ENCODE results near the gene SLC29A1. TPM values are rescaled to one million over a fixed set of nuclear protein-coding genes. Genes with fewer than 3 reads are reported as not detected.

SLC29A1 gene
- total and polyA plus RNA-seq, 2 donors (not counting 1 experiment from before 2014, with no cell fraction given): 6.0 to 7.3 TPM

- H3K9me3 Mint-ChIP-seq (ENCODE audit: insufficient read depth): no peaks in the 10 kb centered on the region
- Histone ChIP-seq H3K9me3 (ENCODE audit: control extremely low read depth in 1 of 3, control insufficient read depth in 2 of 3, insufficient read depth in 1 of 3, low read length in 2 of 3) (no peaks in the 10 kb centered on the region), H3K36me3 (replicated peaks in 1 of 2; ENCODE audit: control extremely low read depth in 1 of 2, control insufficient read depth in 1 of 2, extremely low read depth in 1 of 2, insufficient read depth in 2 of 2, low read length in 1 of 2) (no peaks in the 10 kb centered on the region), H3K27me3 (replicated peaks in 1 of 4; ENCODE audit: control extremely low read depth in 1 of 4, control insufficient read depth in 3 of 4, insufficient read depth in 4 of 4, low read length in 3 of 4) (peaks cover 0 to 2% (median 0%) of the 10 kb centered on the region in 4 experiments), H3K9ac (ENCODE audit: low read length) (no peak overlapping the region), H2AFZ (ENCODE audit: insufficient read depth, low read depth, low read length, poor library complexity, severe bottlenecking) (no peak overlapping the region), H3K4me3 (ENCODE audit: control extremely low read depth in 1 of 5, extremely low read depth in 1 of 5, insufficient read depth in 1 of 5, low read depth in 2 of 5, low read length in 4 of 5) (no peak overlapping the region), H3K4me1 (ENCODE audit: control insufficient read depth in 2 of 2, insufficient read depth in 2 of 2, low read length in 2 of 2) (peaks cover 12 to 21% of the 10 kb centered on the region in 2 donors), H3K27ac (ENCODE audit: low read length in 2 of 2) (no peak overlapping the region), H4K20me1 (ENCODE audit: control insufficient read depth, insufficient read depth, low read length, poor library complexity, severe bottlenecking) (no peaks in the 10 kb centered on the region), H3K79me2 (ENCODE audit: control insufficient read depth, insufficient read depth, low read length) (peaks cover 5% of the 10 kb centered on the region), H3K4me2 (replicated peaks; ENCODE audit: low read depth, low read length, poor library complexity, severe bottlenecking) (no peak overlapping the region)
- peaks cover 20% of the 10 kb centered on the region for H3K4me1 Mint-ChIP-seq
- CTCF ChIA-PET: interaction anchor here (0.7 to 2.9 kb wide), 5 partner anchors 8 to 79 kb away, joined by 3 to 8 read pairs (median 4); no protein-coding TSS in a partner anchor
- H3K4me3 Mint-ChIP-seq: no peak overlapping the region
- POLR2A ChIA-PET: no interaction called here
- TF ChIP-seq, protein P1, sequence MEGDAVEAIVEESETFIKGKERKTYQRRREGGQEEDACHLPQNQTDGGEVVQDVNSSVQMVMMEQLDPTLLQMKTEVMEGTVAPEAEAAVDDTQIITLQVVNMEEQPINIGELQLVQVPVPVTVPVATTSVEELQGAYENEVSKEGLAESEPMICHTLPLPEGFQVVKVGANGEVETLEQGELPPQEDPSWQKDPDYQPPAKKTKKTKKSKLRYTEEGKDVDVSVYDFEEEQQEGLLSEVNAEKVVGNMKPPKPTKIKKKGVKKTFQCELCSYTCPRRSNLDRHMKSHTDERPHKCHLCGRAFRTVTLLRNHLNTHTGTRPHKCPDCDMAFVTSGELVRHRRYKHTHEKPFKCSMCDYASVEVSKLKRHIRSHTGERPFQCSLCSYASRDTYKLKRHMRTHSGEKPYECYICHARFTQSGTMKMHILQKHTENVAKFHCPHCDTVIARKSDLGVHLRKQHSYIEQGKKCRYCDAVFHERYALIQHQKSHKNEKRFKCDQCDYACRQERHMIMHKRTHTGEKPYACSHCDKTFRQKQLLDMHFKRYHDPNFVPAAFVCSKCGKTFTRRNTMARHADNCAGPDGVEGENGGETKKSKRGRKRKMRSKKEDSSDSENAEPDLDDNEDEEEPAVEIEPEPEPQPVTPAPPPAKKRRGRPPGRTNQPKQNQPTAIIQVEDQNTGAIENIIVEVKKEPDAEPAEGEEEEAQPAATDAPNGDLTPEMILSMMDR (IDR thresholded peaks at IDR 0.05): no peak
- TF ChIP-seq EZH2 (IDR thresholded peaks at IDR 0.05; ENCODE audit: borderline replicate concordance, insufficient read depth, low read depth, low read length, poor library complexity, severe bottlenecking): no peak
- H3K27ac Mint-ChIP-seq: no peak overlapping the region
- H3K27me3 Mint-ChIP-seq: no peaks in the 10 kb centered on the region
- ATAC-seq (ENCODE audit: low read depth) (no peak), DNase-seq (no peak)
- 94% methylated on average over 11 of the region's 15 CpGs for WGBS (ENCODE audit: insufficient coverage)
- intact Hi-C loops (cut with micrococcal nuclease): no loop called here
Observed at GRCh38 chr6:44226368-44227147, 3.2 kb downstream of the SLC29A1 start.

DNA sequence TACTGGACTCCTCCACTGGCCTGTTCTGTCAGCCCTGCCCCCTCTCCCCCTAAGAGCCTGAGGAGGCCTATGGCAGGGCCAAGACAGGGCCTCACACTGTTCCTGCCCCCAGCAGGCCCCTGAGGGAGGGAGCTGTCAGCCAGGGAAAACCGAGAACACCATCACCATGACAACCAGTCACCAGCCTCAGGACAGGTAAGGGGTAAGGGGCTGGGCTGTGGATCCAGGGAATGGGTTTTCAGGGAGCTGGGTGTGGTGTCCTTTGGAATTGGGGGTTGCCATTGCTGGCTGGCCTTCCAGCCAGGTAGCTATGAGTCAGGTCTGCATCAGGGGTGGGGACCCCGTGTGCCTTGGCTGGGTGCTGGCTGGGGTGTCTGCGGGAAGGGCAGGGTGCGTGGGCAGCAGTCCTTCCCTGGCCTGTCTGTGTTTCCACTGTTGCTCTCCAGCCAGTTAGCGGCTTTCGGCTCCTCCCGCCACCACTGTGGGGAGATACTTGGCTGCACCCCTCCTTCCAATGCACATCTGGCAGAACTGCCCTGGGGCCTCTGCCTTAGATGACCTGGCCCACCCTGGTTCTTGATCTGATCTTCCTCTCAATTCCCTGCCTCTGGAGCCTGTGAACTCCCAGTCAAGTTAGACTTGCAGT, 3.9 kb downstream of the SLC29A1 start:
- 98% methylated on average over 6 of the region's 7 CpGs for WGBS (ENCODE audit: insufficient coverage)
- no peaks in the 10 kb centered on the region for H3K9me3 ChIP-seq (ENCODE audit: control extremely low read depth in 1 of 3, control insufficient read depth in 2 of 3, insufficient read depth in 1 of 3, low read length in 2 of 3)
- H3K9me3 Mint-ChIP-seq (ENCODE audit: insufficient read depth): no peaks in the 10 kb centered on the region
- DNase-seq (no peak), ATAC-seq (ENCODE audit: low read depth) (no peak)
- H3K27ac Mint-ChIP-seq: no peak overlapping the region
- H3K27ac ChIP-seq (ENCODE audit: low read length in 2 of 2): no peak overlapping the region
- peaks cover 5% of the 10 kb centered on the region for H3K79me2 ChIP-seq (ENCODE audit: control insufficient read depth, insufficient read depth, low read length)
- H3K4me3 Mint-ChIP-seq: no peak overlapping the region
- ChIA-PET POLR2A (no interaction called here), CTCF (interaction anchor here (0.9 to 1.8 kb wide), 4 partner anchors 9 to 30 kb away, joined by 3 to 6 read pairs (median 4); no protein-coding TSS in a partner anchor)
- no peak for TF ChIP-seq EZH2 (IDR thresholded peaks at IDR 0.05; ENCODE audit: borderline replicate concordance, insufficient read depth, low read depth, low read length, poor library complexity, severe bottlenecking)
- TF ChIP-seq, protein P1 (IDR thresholded peaks at IDR 0.05): no peak
- H2AFZ ChIP-seq (ENCODE audit: insufficient read depth, low read depth, low read length, poor library complexity, severe bottlenecking): no peak overlapping the region
- no peaks in the 10 kb centered on the region for H3K27me3 Mint-ChIP-seq
- H3K36me3 ChIP-seq (replicated peaks in 1 of 2; ENCODE audit: control extremely low read depth in 1 of 2, control insufficient read depth in 1 of 2, extremely low read depth in 1 of 2, insufficient read depth in 2 of 2, low read length in 1 of 2): no peaks in the 10 kb centered on the region
- peaks cover 16% of the 10 kb centered on the region for H3K4me1 Mint-ChIP-seq
- peaks cover 0 to 2% (median 0%) of the 10 kb centered on the region in 4 experiments for H3K27me3 ChIP-seq (replicated peaks in 1 of 4; ENCODE audit: control extremely low read depth in 1 of 4, control insufficient read depth in 3 of 4, insufficient read depth in 4 of 4, low read length in 3 of 4)
- no peaks in the 10 kb centered on the region for H4K20me1 ChIP-seq (ENCODE audit: control insufficient read depth, insufficient read depth, low read length, poor library complexity, severe bottlenecking)
- no peak overlapping the region for H3K4me2 ChIP-seq (replicated peaks; ENCODE audit: low read depth, low read length, poor library complexity, severe bottlenecking)
- intact Hi-C loops (cut with micrococcal nuclease): no loop called here
- H3K4me3 ChIP-seq (ENCODE audit: control extremely low read depth in 1 of 5, extremely low read depth in 1 of 5, insufficient read depth in 1 of 5, low read depth in 2 of 5, low read length in 4 of 5): no peak overlapping the region
- H3K9ac ChIP-seq (ENCODE audit: low read length): no peak overlapping the region
- peaks cover 12 to 17% of the 10 kb centered on the region in 2 donors for H3K4me1 ChIP-seq (ENCODE audit: control insufficient read depth in 2 of 2, insufficient read depth in 2 of 2, low read length in 2 of 2)
